ENCODE measurements around the gene IDH3G. TPM values are rescaled to one million over a fixed set of nuclear protein-coding genes. Genes with fewer than 3 reads are reported as not detected.
A peak's percentile ranks its signal among the peaks of the same experiment; 100 is the strongest.
"Not testable (repeated sequence)": the region's sequence is repeated elsewhere in the genome, so short reads cannot be mapped to it uniquely, and the experiment has no call there.

The IDH3G gene
- total RNA-seq, 1 donor from 2014 or later = 62.2 TPM

- peak; percentile 73 for TF ChIP-seq CTCF (conservative IDR thresholded peaks at IDR 0.05; ENCODE audit: low read depth, low read length)
- peak within 1 kb of the TSS; percentile 49 for H3K4me3 ChIP-seq (ENCODE audit: low read depth, low read length)
- no peak for DNase-seq (ENCODE audit: low read depth)
These were observed 30.0 kb downstream of the IDH3G start, which contains the start of gene PLXNB3 for GRCh38 chrX:153763989-153764755. TSS of gene PLXNB3 (plus strand) at chrX:153764249. CDS start at chrX:153765536, 1,287 bp downstream.

GRCh38 chrX:153763298-153763932 lies 30.8 kb downstream of the IDH3G start:
- TF ChIP-seq CTCF (conservative IDR thresholded peaks at IDR 0.05; ENCODE audit: low read depth, low read length) = no peak
- DNase-seq (ENCODE audit: low read depth) = no peak
- H3K4me3 ChIP-seq (ENCODE audit: low read depth, low read length) = no peak overlapping the region

GRCh38 chrX:153762626-153763173 lies 31.5 kb downstream of the IDH3G start:
- no peak for DNase-seq (ENCODE audit: low read depth)
- no peak overlapping the region for H3K4me3 ChIP-seq (ENCODE audit: low read depth, low read length)
- no peak for TF ChIP-seq CTCF (conservative IDR thresholded peaks at IDR 0.05; ENCODE audit: low read depth, low read length)

GRCh38 chrX:153761863-153762262 lies 32.3 kb downstream of the IDH3G start:
- no peak for DNase-seq (ENCODE audit: low read depth)
- TF ChIP-seq CTCF (conservative IDR thresholded peaks at IDR 0.05; ENCODE audit: low read depth, low read length) = no peak

GRCh38 chrX:153755136-153755535 lies 39.0 kb downstream of the IDH3G start:
- H3K4me3 ChIP-seq (ENCODE audit: low read depth, low read length) = no peak overlapping the region
- DNase-seq (ENCODE audit: low read depth) = no peak
- no peak for TF ChIP-seq CTCF (conservative IDR thresholded peaks at IDR 0.05; ENCODE audit: low read depth, low read length)

More at GRCh38 chrX:153761863-153762262, 32.3 kb downstream of the IDH3G start:
- no peak overlapping the region for H3K4me3 ChIP-seq (ENCODE audit: low read depth, low read length)

GRCh38 chrX:153750127-153750774 lies 43.9 kb downstream of the IDH3G start:
- no peak for TF ChIP-seq CTCF (conservative IDR thresholded peaks at IDR 0.05; ENCODE audit: low read depth, low read length)
- H3K4me3 ChIP-seq (ENCODE audit: low read depth, low read length) = no peak overlapping the region
- DNase-seq (ENCODE audit: low read depth) = no peak

- DNase-seq (ENCODE audit: low read depth); H3K4me3 ChIP-seq (ENCODE audit: low read depth, low read length): not testable (repeated sequence)
These were observed 45.2 kb downstream of the IDH3G start for GRCh38 chrX:153749017-153749416.

- H3K4me3 ChIP-seq (ENCODE audit: low read depth, low read length); DNase-seq (ENCODE audit: low read depth): not testable (repeated sequence)
These were observed 47.2 kb downstream of the IDH3G start for GRCh38 chrX:153746991-153747390.
